Skin epidermis (tissue), 12 donors: ENCODE measurements around the gene LTO1.

Experiments
- H3K27ac ChIP-seq, 21 experiments: fragments of 200-600 bp; sonication (generic) in 11 of 21; one replicate each; pipeline ENCODE4 v1.5.0; 2020; ENCODE audit warnings: mild to moderate bottlenecking in 3 of 21, inconsistent platforms in 2 of 21, moderate library complexity in 2 of 21
- H3K4me3 ChIP-seq, 7 experiments: fragments of 200-600 bp; sonication (generic) in 2 of 7; one replicate each; pipeline ENCODE4 v1.5.0; 2020; ENCODE audit warnings: inconsistent platforms in 2 of 7, mild to moderate bottlenecking in 2 of 7, moderate library complexity in 1 of 7

Gene LTO1

DNA sequence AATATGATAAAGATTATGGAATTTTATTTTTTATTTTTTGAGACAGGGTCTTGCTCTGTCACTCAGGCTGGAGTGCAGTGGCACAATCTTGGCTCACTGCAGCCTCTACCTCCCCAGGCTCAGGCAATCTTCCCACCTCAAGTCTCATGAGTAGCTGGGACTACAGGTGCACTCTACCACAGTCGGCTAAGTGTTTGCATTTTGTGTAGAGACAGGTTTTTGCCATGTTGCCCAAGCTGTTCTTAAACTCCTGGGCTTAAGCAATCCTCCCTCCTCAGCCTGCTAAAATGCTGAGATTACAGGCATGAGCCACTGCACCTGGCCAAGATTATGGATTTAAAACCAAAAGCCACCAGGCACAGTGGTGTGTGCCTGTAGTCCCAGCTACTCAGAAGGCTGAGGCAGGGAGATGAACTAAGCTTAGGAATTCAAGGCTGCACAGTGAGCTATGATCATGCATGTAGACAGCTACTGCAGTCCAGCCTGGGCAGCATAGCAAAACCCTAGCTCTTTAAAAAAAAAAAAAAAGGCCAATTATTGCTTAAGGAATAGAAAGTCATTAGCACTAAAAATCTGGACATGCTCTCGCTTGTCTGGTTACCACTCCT is 54.4 kb downstream of the LTO1 start:
- no peak overlapping the region for H3K4me3 ChIP-seq
- no peak overlapping the region for H3K27ac ChIP-seq

DNA sequence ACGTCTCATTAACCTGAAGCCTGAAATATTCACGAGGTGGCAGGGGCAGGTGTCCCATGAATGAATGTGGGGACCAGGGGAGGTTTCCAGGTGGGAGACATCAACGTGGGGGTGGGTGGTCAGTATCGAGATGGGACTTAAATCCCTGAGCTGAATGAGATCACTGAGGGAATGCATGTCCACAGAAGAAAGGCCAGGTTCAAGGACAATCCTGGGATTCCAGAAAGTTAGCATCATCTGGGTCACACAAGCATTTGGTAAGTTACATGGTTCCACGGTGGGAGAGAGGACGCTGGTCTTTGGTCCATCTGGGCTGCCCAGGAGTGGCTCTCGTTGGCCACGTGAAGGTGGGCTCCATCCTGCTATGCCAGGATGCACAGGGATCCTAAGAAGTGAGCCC is 56.9 kb downstream of the LTO1 start:
- Histone ChIP-seq H3K4me3 (no peak overlapping the region), H3K27ac (no peak overlapping the region)

DNA sequence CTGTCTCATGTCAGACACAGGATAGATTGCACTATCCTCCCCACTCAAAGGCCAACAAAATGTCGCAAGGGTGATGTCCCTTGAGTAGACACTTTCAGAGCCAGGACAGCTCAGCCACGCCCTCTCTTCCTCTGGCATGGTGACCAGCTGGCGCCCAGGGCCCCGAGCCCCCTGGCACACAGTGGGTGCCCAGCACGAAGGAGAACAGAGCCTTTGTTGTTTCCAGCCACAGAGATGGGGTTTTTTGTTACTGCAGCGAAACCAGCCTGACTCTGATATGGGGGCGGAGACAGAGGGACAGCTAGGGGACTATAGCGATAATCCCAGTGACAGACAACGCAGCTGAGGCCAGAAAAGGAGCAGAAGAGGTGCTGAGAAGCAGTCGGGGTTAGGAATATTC is 57.5 kb downstream of the LTO1 start:
- H3K4me3 ChIP-seq: no peak overlapping the region
- H3K27ac ChIP-seq: no peak overlapping the region

DNA sequence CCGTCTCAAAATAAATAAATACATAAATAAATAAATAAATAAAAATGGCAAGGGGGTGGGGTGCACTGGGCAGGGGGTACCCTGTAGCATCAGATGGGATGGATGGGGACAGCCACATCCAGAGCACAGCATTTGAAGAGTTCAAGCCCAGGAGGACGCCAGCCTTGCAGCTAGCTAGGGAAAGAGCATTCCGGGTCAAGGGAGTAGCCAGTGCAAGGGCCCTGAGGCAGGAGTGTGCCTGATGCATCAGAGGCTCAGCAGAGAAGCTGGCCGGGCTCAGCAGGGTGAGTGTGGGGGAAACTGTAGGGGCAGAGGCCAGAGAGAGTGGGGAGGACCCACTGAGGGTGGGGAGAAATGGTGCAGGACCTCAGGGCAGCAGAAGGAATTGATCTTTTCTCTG is 57.9 kb downstream of the LTO1 start:
- H3K4me3 ChIP-seq: no peak overlapping the region

More for the DNA sequence above, 57.9 kb downstream of the LTO1 start:
- no peak overlapping the region for H3K27ac ChIP-seq
